ENCODE results near the gene INAFM2. TPM values are rescaled to one million over a fixed set of nuclear protein-coding genes. Genes with fewer than 3 reads are reported as not detected.

INAFM2 gene
- total RNA-seq, 1 donor from 2014 or later: 23.6 TPM

GRCh38 chr15:40298216-40298935 is 25.1 kb upstream of the INAFM2 start:
- H3K9me3 Mint-ChIP-seq: no peaks in the 10 kb centered on the region
- H3K27me3 Mint-ChIP-seq: peaks cover 22% of the 10 kb centered on the region
- H3K27ac Mint-ChIP-seq: no peak overlapping the region
- H3K4me3 Mint-ChIP-seq: no peak overlapping the region
- no peak for TF ChIP-seq CTCF (conservative IDR thresholded peaks at IDR 0.05)
- no peak for DNase-seq (ENCODE audit: extremely low spot score, unreplicated experiment)
- H3K36me3 Mint-ChIP-seq: no peaks in the 10 kb centered on the region
- H3K4me1 Mint-ChIP-seq (ENCODE audit: unreplicated experiment): peaks cover 14% of the 10 kb centered on the region

GRCh38 chr15:40300367-40300766 is 23.1 kb upstream of the INAFM2 start:
- no peak for TF ChIP-seq CTCF (conservative IDR thresholded peaks at IDR 0.05)
- Mint-ChIP-seq H3K4me3 (no peak overlapping the region), H3K27ac (no peak overlapping the region), H3K9me3 (no peaks in the 10 kb centered on the region), H3K36me3 (no peaks in the 10 kb centered on the region), H3K27me3 (peaks cover 29% of the 10 kb centered on the region), H3K4me1 (ENCODE audit: unreplicated experiment) (peaks cover 13% of the 10 kb centered on the region)
- DNase-seq (ENCODE audit: extremely low spot score, unreplicated experiment): no peak

- Mint-ChIP-seq H3K27ac (no peak overlapping the region), H3K36me3 (no peaks in the 10 kb centered on the region), H3K9me3 (no peaks in the 10 kb centered on the region), H3K4me1 (ENCODE audit: unreplicated experiment) (peaks cover 10% of the 10 kb centered on the region), H3K27me3 (peaks cover 26% of the 10 kb centered on the region), H3K4me3 (no peak overlapping the region)
- no peak for TF ChIP-seq CTCF (conservative IDR thresholded peaks at IDR 0.05)
- DNase-seq (ENCODE audit: extremely low spot score, unreplicated experiment): no peak
These were observed 22.7 kb upstream of the INAFM2 start for GRCh38 chr15:40300771-40301170.

GRCh38 chr15:40301467-40302179 is 21.9 kb upstream of the INAFM2 start:
- H3K4me3 Mint-ChIP-seq: peak overlapping the region; percentile 18
- DNase-seq (ENCODE audit: extremely low spot score, unreplicated experiment): no peak
- no peaks in the 10 kb centered on the region for H3K9me3 Mint-ChIP-seq
- H3K27me3 Mint-ChIP-seq: peaks cover 23% of the 10 kb centered on the region
- TF ChIP-seq CTCF (conservative IDR thresholded peaks at IDR 0.05): no peak
- H3K27ac Mint-ChIP-seq: no peak overlapping the region
- peaks cover 6% of the 10 kb centered on the region for H3K4me1 Mint-ChIP-seq (ENCODE audit: unreplicated experiment)
- no peaks in the 10 kb centered on the region for H3K36me3 Mint-ChIP-seq

- no peak for DNase-seq (ENCODE audit: extremely low spot score, unreplicated experiment)
- TF ChIP-seq CTCF (conservative IDR thresholded peaks at IDR 0.05): no peak
- Mint-ChIP-seq H3K9me3 (no peaks in the 10 kb centered on the region), H3K4me1 (ENCODE audit: unreplicated experiment) (peaks cover 6% of the 10 kb centered on the region), H3K36me3 (no peaks in the 10 kb centered on the region), H3K27me3 (peaks cover 18% of the 10 kb centered on the region), H3K4me3 (no peak overlapping the region), H3K27ac (no peak overlapping the region)
These were observed 21.1 kb upstream of the INAFM2 start for GRCh38 chr15:40302288-40302886.

Measured in type B pancreatic cell (in vitro differentiated cells).